Uterus (tissue), 4 donors: ENCODE results near the gene SCAP. TPM values are rescaled to one million over a fixed set of nuclear protein-coding genes. Genes with fewer than 3 reads are reported as not detected.
A peak's percentile ranks its signal among the peaks of the same experiment; 100 is the strongest.

Experiments used
- DNase-seq, 2 donors: peaks; one replicate each; pipeline ENCODE4 v3.0.0-alpha.2; 2019 to 2020
- H3K27ac ChIP-seq, 2 donors: fragments of 200-600 bp; sonication (generic); 1 replicate in 1 of 2; 2 replicates in 1 of 2; pipeline ENCODE4 v1.5.1; 2016 to 2018
- H3K27me3 ChIP-seq, 2 donors: fragments of 200-600 bp; sonication (generic); one replicate each; pipeline ENCODE4 v1.5.1; 2018 to 2019; ENCODE audit warnings: control low read depth in 1 of 2
- H3K36me3 ChIP-seq, 2 donors: fragments of 200-600 bp; sonication (generic); one replicate each; pipeline ENCODE4 v1.5.1; 2019; ENCODE audit warnings: control low read depth in 1 of 2
- H3K4me1 ChIP-seq, 2 donors: fragments of 200-600 bp; sonication (generic); one replicate each; pipeline ENCODE4 v1.5.1; 2018 to 2019; ENCODE audit warnings: control low read depth in 1 of 2
- H3K4me3 ChIP-seq, 2 donors: fragments of 200-600 bp; sonication (generic); 1 replicate in 1 of 2; 2 replicates in 1 of 2; pipeline ENCODE4 v1.5.1; 2018 to 2019; ENCODE audit warnings: mild to moderate bottlenecking in 1 of 2
- H3K9me3 ChIP-seq, 2 donors: fragments of 200-600 bp; sonication (generic); one replicate each; pipeline ENCODE4 v1.5.1; 2019; ENCODE audit warnings: control low read depth in 1 of 2
- CTCF ChIP-seq, 4 experiments: fragments of 200-600 bp in 2 of 4; fragments of 450-650 bp in 2 of 4; sonication (generic) in 2 of 4; IDR thresholded peaks; one replicate each; pipeline ENCODE4 v1.5.1; 2016 to 2019; ENCODE audit warnings: antibody characterized with exemption in 4 of 4, mild to moderate bottlenecking in 2 of 4, moderate library complexity in 1 of 4
- POLR2A ChIP-seq, 2 donors: fragments of 450-650 bp; IDR thresholded peaks; one replicate each; pipeline ENCODE4 v1.6.1; 2016; ENCODE audit warnings: antibody characterized with exemption in 2 of 2, mild to moderate bottlenecking in 1 of 2, moderate library complexity in 1 of 2
- intact Hi-C: fragments of 100-400 bp; cut with DNase I; formaldehyde crosslinking; loops from one replicate; pipeline ENCODE4 v1.15.1; 2023; ENCODE audit warnings: low total_unique reads
- total RNA-seq, 4 donors: library from RNA; depleted of rRNA in 3 of 4; stranded (reverse); fragments of >200 nt in 3 of 4; gene quantifications; one replicate each; pipeline versions ENCODE4 v1.1.0 to v1.2.4, GENCODE V29; 2014 to 2023
- donor health status: DM: yes; HTN: yes; CAD: no.

Gene SCAP
- total RNA-seq, 4 donors from 2014 or later, result 28.7 to 93.0 (median 48.3) TPM

- TF ChIP-seq POLR2A (IDR thresholded peaks at IDR 0.05) (no peak), CTCF (IDR thresholded peaks at IDR 0.05) (no peak)
- H3K9me3 ChIP-seq, result no peaks in the 10 kb centered on the region
- DNase-seq, result no peak
These were observed 33.8 kb downstream of the SCAP start for GRCh38 chr3:47441796-47442551.

GRCh38 chr3:47440131-47440530, 35.6 kb downstream of the SCAP start:
- Histone ChIP-seq H3K9me3 (no peaks in the 10 kb centered on the region), H3K4me3 (no peak overlapping the region), H3K4me1 (peaks cover 0 to 11% of the 10 kb centered on the region in 2 donors), H3K27me3 (no peaks in the 10 kb centered on the region), H3K27ac (no peak overlapping the region), H3K36me3 (no peaks in the 10 kb centered on the region)
- DNase-seq, result no peak
- no peak for TF ChIP-seq POLR2A (IDR thresholded peaks at IDR 0.05)
- intact Hi-C loops, result no loop called here

More at GRCh38 chr3:47441796-47442551, 33.8 kb downstream of the SCAP start:
- Histone ChIP-seq H3K36me3 (no peaks in the 10 kb centered on the region), H3K27ac (peak overlapping the region in 1 of 2 donors; percentile 73), H3K4me1 (peaks cover 0 to 11% of the 10 kb centered on the region in 2 donors), H3K27me3 (no peaks in the 10 kb centered on the region), H3K4me3 (no peak overlapping the region)
- intact Hi-C loops, result no loop called here

- Histone ChIP-seq H3K9me3 (no peaks in the 10 kb centered on the region), H3K27ac (no peak overlapping the region), H3K27me3 (no peaks in the 10 kb centered on the region), H3K4me3 (no peak overlapping the region), H3K36me3 (no peaks in the 10 kb centered on the region), H3K4me1 (no peaks in the 10 kb centered on the region)
- DNase-seq, result no peak
- TF ChIP-seq CTCF (IDR thresholded peaks at IDR 0.05), result no peak
- TF ChIP-seq POLR2A (IDR thresholded peaks at IDR 0.05), result no peak
- intact Hi-C loops, result no loop called here
These were observed 39.6 kb downstream of the SCAP start for GRCh38 chr3:47436180-47436579.

GRCh38 chr3:47434849-47435248, 40.9 kb downstream of the SCAP start:
- H3K4me3 ChIP-seq, result no peak overlapping the region
- H3K4me1 ChIP-seq, result no peaks in the 10 kb centered on the region
- intact Hi-C loops, result no loop called here
- no peak for DNase-seq
- no peak for TF ChIP-seq POLR2A (IDR thresholded peaks at IDR 0.05)
- TF ChIP-seq CTCF (IDR thresholded peaks at IDR 0.05), result no peak
- no peaks in the 10 kb centered on the region for H3K9me3 ChIP-seq
- H3K27ac ChIP-seq, result no peak overlapping the region
- no peaks in the 10 kb centered on the region for H3K36me3 ChIP-seq
- H3K27me3 ChIP-seq, result no peaks in the 10 kb centered on the region

GRCh38 chr3:47433796-47434195, 41.9 kb downstream of the SCAP start:
- H3K4me1 ChIP-seq, result no peaks in the 10 kb centered on the region
- DNase-seq, result no peak
- no peaks in the 10 kb centered on the region for H3K36me3 ChIP-seq
- intact Hi-C loops, result no loop called here
- H3K4me3 ChIP-seq, result no peak overlapping the region
- no peak overlapping the region for H3K27ac ChIP-seq
- TF ChIP-seq CTCF (IDR thresholded peaks at IDR 0.05), result no peak
- no peak for TF ChIP-seq POLR2A (IDR thresholded peaks at IDR 0.05)
- no peaks in the 10 kb centered on the region for H3K9me3 ChIP-seq
- H3K27me3 ChIP-seq, result no peaks in the 10 kb centered on the region
